HepG2 (cell line): ENCODE results near the gene GDPGP1. TPM values are rescaled to one million over a fixed set of nuclear protein-coding genes. Genes with fewer than 3 reads are reported as not detected.

Experiments
- DMAP1 ChIP-seq: IDR thresholded peaks from 2 replicates; pipeline ENCODE4 v1.6.1; 2016
- ELF1 ChIP-seq: sonication (generic); formaldehyde crosslinking; IDR thresholded peaks from 2 replicates; pipeline ENCODE4 v1.4.0; 2020; ENCODE audit warnings: missing genetic modification reagents
- GMEB1 ChIP-seq: sonication (generic); formaldehyde crosslinking; IDR thresholded peaks from 2 replicates; pipeline ENCODE4 v1.5.1; 2020; ENCODE audit warnings: missing genetic modification reagents, mild to moderate bottlenecking, borderline replicate concordance
- KDM2A ChIP-seq: sonication (generic); formaldehyde crosslinking; IDR thresholded peaks from 2 replicates; pipeline ENCODE4 v1.4.0; 2020; ENCODE audit warnings: low read depth, missing genetic modification reagents, borderline replicate concordance
- MLXIP ChIP-seq: sonication (generic); formaldehyde crosslinking; IDR thresholded peaks from 2 replicates; pipeline ENCODE4 v1.9.0; 2021; ENCODE audit warnings: missing genetic modification reagents, borderline replicate concordance
- MXD3 ChIP-seq: IDR thresholded peaks from 2 replicates; pipeline ENCODE4 v1.6.1; 2016; ENCODE audit warnings: mild to moderate bottlenecking, missing biosample characterization, missing genetic modification reagents
- RAD21 ChIP-seq: fragments of 450-650 bp; formaldehyde crosslinking; IDR thresholded peaks from 2 replicates; pipeline ENCODE4 v1.5.0; 2020; ENCODE audit warnings: mild to moderate bottlenecking
- RBFOX2 ChIP-seq: fragments of 200-400 bp; formaldehyde crosslinking; IDR thresholded peaks from 2 replicates; pipeline ENCODE4 v1.6.1; 2017; ENCODE audit warnings: low read depth, mild to moderate bottlenecking, low read length
- SNAPC2 ChIP-seq: sonication (generic); formaldehyde crosslinking; IDR thresholded peaks from 2 replicates; pipeline ENCODE4 v1.8.1; 2022; ENCODE audit warnings: mild to moderate bottlenecking, missing genetic modification reagents
- UBTF ChIP-seq: sonication (generic); formaldehyde crosslinking; IDR thresholded peaks from 2 replicates; pipeline ENCODE4 v1.4.0; 2020; ENCODE audit warnings: mild to moderate bottlenecking, missing genetic modification reagents
- ZNF274 ChIP-seq: sonication (generic); formaldehyde crosslinking; IDR thresholded peaks from 2 replicates; pipeline ENCODE4 v1.5.1; 2020; ENCODE audit warnings: mild to moderate bottlenecking, missing genetic modification reagents
- ZNF577 ChIP-seq: sonication (generic); formaldehyde crosslinking; IDR thresholded peaks from 2 replicates; pipeline ENCODE4 v1.4.0; 2020; ENCODE audit warnings: mild to moderate bottlenecking, low read depth, missing genetic modification reagents, borderline replicate concordance
- ZNF639 ChIP-seq: conservative IDR thresholded peaks from 2 replicates; pipeline ENCODE4 v1.6.1; 2018; ENCODE audit warnings: missing genetic modification reagents
- ZNF710 ChIP-seq: sonication (generic); formaldehyde crosslinking; IDR thresholded peaks from 2 replicates; pipeline ENCODE4 v1.5.0; 2020; ENCODE audit warnings: mild to moderate bottlenecking, missing genetic modification reagents, borderline replicate concordance
- ZNF776 ChIP-seq: sonication (generic); formaldehyde crosslinking; IDR thresholded peaks from 2 replicates; pipeline ENCODE4 v1.4.0; 2020; ENCODE audit warnings: mild to moderate bottlenecking, missing genetic modification reagents
- ZNF792 ChIP-seq: IDR thresholded peaks from 2 replicates; pipeline ENCODE4 v1.6.1; 2016
- ZSCAN25 ChIP-seq: sonication (generic); formaldehyde crosslinking; IDR thresholded peaks from 2 replicates; pipeline ENCODE4 v1.8.0; 2022; ENCODE audit warnings: mild to moderate bottlenecking, missing genetic modification reagents
- polyA plus RNA-seq, 8 experiments: library from polyadenylated mRNA; depleted of rRNA in 3 of 8; stranded (reverse) in 7 of 8; unstranded in 1 of 8; fragments of >200 nt; fragmentation: Illumina TruSeq in 4 of 8; extraction: Trizol in 4 of 8; gene quantifications; 2 replicates each; pipeline versions ENCODE4 v1.2.1 to v1.2.3, GENCODE V29; 2011 to 2016; ENCODE audit warnings: low read depth in 4 of 8, missing spikeins in 1 of 8, mixed read lengths in 1 of 8; ENCODE audit not compliant: insufficient read depth in 1 of 8
- total RNA-seq, 5 experiments: library from RNA; depleted of rRNA; stranded (reverse); fragments of >200 nt; fragmentation: Illumina TruSeq; extraction: Trizol; gene quantifications; 2 replicates each; pipeline ENCODE4 v1.2.3, GENCODE V29; 2016; ENCODE audit warnings: low read depth in 1 of 5

The GDPGP1 gene
- total and polyA plus RNA-seq, 2 of the 13 experiments (the other 11 are each of a cell fraction or from before 2014, with no cell fraction given), result 1.5 to 4.3 TPM

GRCh38 chr15:90249203-90249863 lies 15.3 kb downstream of the GDPGP1 start, which contains the start of gene TTLL13 (continued):
- peak; percentile 63 for TF ChIP-seq UBTF (CRISPR knock-in tag)
- TF ChIP-seq SNAPC2 (CRISPR knock-in tag), result 0 out of 2 replicates have a peak, but pooled peaks have one; percentile 57
- peak; percentile 63; the same call in 1 of the 2 replicates for TF ChIP-seq ZNF710
- 0 out of 2 replicates have a peak, but pooled peaks have one; percentile 31 for TF ChIP-seq GMEB1 (CRISPR knock-in tag)
- TF ChIP-seq ZSCAN25, result no peak
- TF ChIP-seq ZNF639, result 0 out of 2 replicates have a peak, but pooled peaks have one; percentile 49
- peak; percentile 24; the same call in 1 of the 2 replicates for TF ChIP-seq RAD21 (CRISPR knock-in tag)
- TF ChIP-seq MXD3 (CRISPR knock-in tag), result 0 out of 2 replicates have a peak, but pooled peaks have one; percentile 27
- peak; percentile 48; the same call in 1 of the 2 replicates for TF ChIP-seq KDM2A
- TF ChIP-seq ZNF776 (CRISPR knock-in tag), result peak; percentile 78; the same call in 1 of the 2 replicates
- peak; percentile 56 for TF ChIP-seq ELF1 (CRISPR knock-in tag)
- peak; percentile 86 for TF ChIP-seq ZNF274 (CRISPR knock-in tag)
- peak; percentile 34; the same call in 1 of the 2 replicates for TF ChIP-seq ZNF792 (CRISPR knock-in tag)
- TF ChIP-seq MLXIP (CRISPR knock-in tag), result no peak
- no peak for TF ChIP-seq ZNF577 (CRISPR knock-in tag)
- peak; percentile 20; the same call in 1 of the 2 replicates for TF ChIP-seq DMAP1 (CRISPR knock-in tag)
- TF ChIP-seq RBFOX2, result peak; percentile 79
